NCI-H128 (cell line): ENCODE data around the gene MYL11.
"Not testable (repeated sequence)": the region's sequence is repeated elsewhere in the genome, so short reads cannot be mapped to it uniquely, and the experiment has no call there.

Experiments used
- DNase-seq: peaks from one replicate; lab custom pipeline; 2025; ENCODE audit not compliant: unreplicated experiment; lab: John Stamatoyannopoulos, UW

Gene MYL11

DNA sequence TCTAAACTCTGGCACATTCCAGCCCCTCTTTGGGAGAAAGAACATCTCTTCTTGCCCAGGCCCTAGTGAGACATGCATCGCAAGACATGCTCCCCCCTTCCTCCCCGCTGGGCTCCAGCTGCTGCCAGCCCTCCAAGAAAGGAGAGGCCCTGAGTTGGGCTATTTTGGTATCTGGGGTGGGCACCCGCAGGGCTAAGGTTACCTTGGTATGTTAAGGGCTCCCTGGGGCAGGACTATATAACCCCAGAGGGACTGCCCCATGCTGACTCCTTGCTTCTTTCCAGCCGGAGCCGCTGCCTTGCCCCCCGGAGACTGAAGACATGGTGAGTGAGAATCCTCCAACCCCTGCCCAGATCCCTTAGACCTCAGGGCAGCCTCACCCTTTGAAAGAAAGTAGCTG is at the start of gene MYL11:
Gene MYL11 (plus strand): TSS at position 265 of the 400 bp plus-strand sequence. CDS start 56 bp downstream, at position 321.
- no peak for DNase-seq

GRCh38 chr16:30334473-30334989 is 40.1 kb upstream of the MYL11 start:
- DNase-seq, result peak; percentile 2

DNA sequence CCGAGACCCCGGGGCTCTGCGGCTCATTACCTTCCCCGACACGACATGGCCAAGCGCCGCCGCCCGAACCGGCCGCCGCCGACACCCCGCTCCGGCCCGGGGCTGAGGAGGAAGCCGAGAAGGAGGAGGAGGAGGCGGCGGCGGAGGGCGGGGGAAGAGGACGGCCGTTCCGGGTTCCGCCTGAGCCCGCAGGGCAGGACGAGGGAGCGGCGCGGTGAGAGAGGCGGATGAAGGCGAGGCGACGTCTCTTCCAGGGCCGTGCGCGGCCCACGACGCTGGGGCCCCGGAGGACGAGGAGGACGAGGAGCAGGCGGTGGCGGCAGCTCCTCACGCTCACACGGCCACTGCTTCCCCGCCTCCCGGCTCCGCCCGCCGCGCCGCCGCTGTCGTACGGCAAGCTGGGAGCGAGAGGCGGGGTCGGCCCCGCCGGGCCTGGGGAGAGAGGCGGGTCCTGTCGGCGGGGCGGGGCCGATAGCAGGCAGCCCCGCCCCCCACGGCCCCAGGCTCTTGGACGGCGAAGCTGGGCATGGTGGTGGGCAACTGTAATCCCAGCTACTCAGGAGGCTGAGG is 39.5 kb upstream of the MYL11 start:
- peak; percentile 37 for DNase-seq

GRCh38 chr16:30335598-30336474 is 38.8 kb upstream of the MYL11 start:
- DNase-seq, result no peak

DNA sequence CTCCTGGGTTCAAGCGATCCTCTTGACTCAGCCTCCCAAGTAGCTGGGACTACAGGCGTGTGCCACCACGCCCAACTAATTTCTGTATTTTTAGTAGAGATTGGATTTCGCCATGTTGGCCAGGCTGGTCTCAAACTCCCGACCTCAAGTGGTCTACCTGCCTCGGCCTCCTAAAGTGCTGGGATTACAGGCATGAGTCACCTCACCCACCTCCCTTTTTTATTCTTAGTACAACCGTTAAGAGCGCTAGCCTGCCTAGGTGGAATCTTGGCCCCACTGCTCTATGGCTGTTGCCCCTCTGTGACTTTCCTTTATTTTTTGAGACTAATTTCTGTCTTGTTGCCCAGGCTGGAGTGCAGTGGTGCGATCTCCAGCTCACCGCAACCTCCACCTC is 36.6 kb upstream of the MYL11 start:
- DNase-seq, result not testable (repeated sequence)

- not testable (repeated sequence) for DNase-seq
These were observed 35.9 kb upstream of the MYL11 start for GRCh38 chr16:30338715-30339114.

DNA sequence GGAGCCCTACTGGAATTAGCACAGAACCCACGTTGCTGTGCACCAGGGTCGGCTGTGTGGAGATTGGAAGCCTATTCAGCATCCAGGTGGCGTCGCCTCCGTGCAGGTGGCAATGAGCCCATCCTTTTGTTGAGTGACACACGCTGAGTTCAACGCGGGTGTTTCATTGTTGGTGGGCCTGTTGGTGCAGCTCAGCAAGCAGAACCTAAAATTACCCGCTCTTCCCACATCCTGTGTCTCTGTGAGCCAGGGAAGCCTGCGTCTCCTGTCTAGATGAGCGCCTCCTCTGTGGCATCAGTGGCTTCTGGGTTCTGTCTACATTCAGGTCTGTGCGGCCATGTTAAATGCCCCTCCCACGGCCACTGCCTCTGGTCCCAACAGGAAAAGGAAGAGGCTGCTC is 34.0 kb upstream of the MYL11 start:
- no peak for DNase-seq

- not testable (repeated sequence) for DNase-seq
These were observed 32.6 kb upstream of the MYL11 start for GRCh38 chr16:30341971-30342370.

- no peak for DNase-seq
These were observed 31.7 kb upstream of the MYL11 start for GRCh38 chr16:30342751-30343490.

DNA sequence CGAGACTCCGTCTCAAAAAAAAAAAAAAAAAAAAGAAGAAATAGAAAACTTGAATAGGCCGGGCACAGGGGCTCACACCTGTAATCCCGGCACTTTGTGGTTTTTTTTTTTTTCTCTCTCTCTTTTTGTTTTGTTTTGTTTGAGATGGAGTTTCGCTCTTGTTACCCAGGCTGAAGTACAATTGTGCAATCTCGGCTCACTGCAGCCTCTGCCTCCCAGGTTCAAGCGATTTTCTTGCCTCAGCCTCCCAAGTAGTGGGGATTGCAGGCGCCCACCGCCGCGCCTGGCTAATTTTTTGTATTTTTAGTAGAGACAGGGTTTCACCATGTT is 31.1 kb upstream of the MYL11 start:
- not testable (repeated sequence) for DNase-seq

GRCh38 chr16:30346286-30346685 is 28.3 kb upstream of the MYL11 start:
- DNase-seq, result no peak

DNA sequence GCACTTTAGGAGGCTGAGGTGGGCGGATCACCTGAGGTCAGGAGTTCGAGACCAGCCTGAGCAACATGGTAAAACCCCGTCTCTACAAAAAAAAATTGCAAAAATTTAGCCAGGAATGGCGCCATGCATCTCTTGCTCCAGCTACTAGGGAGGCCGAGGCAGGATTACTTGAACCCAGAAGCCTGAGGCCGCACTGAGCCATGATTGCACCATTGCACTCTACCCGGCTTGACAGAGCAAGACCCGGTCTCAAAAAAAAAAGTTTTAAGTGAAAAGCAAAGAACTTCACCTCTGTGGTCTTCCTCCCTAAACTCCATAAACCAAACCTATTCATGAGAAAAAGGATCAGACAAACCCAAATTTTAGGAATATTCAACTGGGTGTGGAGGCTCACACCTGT is 26.5 kb upstream of the MYL11 start:
- no peak for DNase-seq

- DNase-seq, result no peak
These were observed 25.7 kb upstream of the MYL11 start for GRCh38 chr16:30348929-30349328.

GRCh38 chr16:30349675-30350074 is 24.9 kb upstream of the MYL11 start:
- no peak for DNase-seq

DNA sequence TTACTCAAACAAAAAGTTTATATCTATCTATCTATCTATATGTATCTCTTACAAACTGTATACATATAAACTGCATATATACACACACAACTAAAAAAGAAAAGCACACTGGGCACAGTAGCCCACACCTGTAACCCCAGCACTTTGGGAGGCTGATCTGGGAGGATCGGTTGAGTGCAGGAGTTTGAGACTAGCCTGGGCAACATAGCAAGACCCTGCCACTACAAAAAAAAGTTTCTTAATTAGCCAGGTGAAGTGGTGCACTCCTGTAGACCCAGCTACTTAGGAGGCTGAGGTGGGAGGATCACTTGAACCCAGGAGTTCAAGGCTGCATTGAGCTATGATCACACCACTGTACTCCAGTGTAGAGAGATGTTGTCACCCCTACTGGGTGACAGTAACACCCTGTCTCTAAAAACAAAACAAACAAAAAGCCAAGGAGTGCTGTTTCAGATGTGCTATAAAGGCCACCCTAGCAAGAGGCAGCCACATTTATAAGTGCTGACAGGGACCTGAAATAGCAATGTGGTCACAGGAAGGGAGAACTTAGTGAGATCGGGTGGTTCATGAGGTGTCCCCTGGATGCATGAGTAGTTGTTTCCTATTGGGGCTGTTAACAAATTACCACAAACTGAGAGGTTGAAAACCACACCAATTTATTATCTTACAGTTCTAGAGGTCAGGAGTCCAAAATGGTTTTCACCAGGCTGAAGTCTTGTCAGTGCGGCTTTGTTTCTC is 24.3 kb upstream of the MYL11 start:
- DNase-seq, result no peak

GRCh38 chr16:30351001-30351441 is 23.6 kb upstream of the MYL11 start:
- DNase-seq, result no peak

- DNase-seq, result no peak
These were observed 22.8 kb upstream of the MYL11 start for GRCh38 chr16:30351586-30352419.

DNA sequence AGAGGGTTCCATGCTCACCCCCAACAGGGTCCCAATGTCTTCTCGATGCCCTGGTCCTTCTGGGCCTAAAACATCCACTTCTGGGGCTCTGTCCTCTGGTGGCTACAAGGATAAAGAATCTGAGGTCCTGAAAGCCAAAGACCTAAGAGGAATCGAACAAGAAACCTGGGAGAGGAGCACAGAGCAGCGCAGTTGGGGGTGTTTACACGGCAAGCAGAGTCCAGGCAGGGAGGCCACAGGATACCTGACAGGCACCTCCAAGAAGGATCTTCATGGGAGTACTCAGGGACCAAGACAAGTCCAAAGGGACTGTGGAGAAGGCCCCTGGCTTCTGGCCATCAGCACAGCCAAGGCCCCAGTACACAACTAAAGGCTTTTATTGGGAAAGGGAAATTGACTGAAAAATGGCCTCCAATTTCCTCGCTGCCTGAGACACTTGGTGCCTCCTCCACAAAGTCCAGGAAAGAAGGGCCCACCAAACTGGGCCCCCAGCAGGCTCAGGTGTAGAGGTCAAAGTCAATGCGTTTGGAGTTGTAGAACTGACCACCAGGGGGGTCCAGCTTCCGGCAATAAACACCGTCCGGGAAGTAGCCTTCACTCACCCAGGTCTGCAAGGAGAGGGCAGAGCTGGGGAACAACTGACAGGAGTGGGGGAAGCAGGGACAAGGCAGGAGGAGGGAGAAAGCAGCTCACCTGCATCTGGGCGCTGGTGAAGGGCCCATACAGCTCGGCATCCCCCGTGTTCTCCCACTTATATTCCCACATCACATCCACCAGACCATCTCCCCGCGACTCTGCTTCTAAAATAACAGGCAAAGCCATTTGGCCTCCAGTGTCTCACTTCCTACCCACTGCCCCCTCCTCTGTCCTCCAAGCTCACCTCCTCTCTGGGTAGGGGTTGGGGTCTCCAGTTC is 21.9 kb upstream of the MYL11 start:
- DNase-seq, result no peak
